Thyroid gland (tissue), 4 donors: Measurements from ENCODE around the gene AIG1. TPM values are rescaled to one million over a fixed set of nuclear protein-coding genes. Genes with fewer than 3 reads are reported as not detected.

Experiments
- DNase-seq, 2 donors: peaks; one replicate each; pipeline ENCODE4 v3.0.0-alpha.2; 2019
- H3K27ac ChIP-seq, 3 donors: fragments of 200-600 bp; sonication (generic); 1 replicate in 2 of 3; 2 replicates in 1 of 3; pipeline ENCODE4 v1.5.1; 2016 to 2019; ENCODE audit warnings: mild to moderate bottlenecking in 1 of 3, moderate library complexity in 1 of 3
- H3K27me3 ChIP-seq: fragments of 200-600 bp; sonication (generic); one replicate; pipeline ENCODE4 v1.5.1; 2019
- H3K36me3 ChIP-seq, 2 donors: fragments of 200-600 bp; sonication (generic); one replicate each; pipeline ENCODE4 v1.5.1; 2016 to 2019
- H3K4me1 ChIP-seq, 2 donors: fragments of 200-600 bp; sonication (generic); one replicate each; pipeline ENCODE4 v1.5.1; 2017 to 2019
- H3K4me3 ChIP-seq, 3 donors: fragments of 200-600 bp; sonication (generic); replicated peaks in 1 of 3; 1 replicate in 2 of 3; 2 replicates in 1 of 3; pipeline ENCODE4 v1.5.1; 2016; ENCODE audit warnings: mild to moderate bottlenecking in 1 of 3
- H3K9me3 ChIP-seq: fragments of 200-600 bp; sonication (generic); one replicate; pipeline ENCODE4 v1.5.1; 2017
- CTCF ChIP-seq, 6 experiments: fragments of 200-600 bp in 3 of 6; fragments of 450-650 bp in 3 of 6; sonication (generic) in 3 of 6; IDR thresholded peaks; one replicate each; pipeline ENCODE4 v1.5.1; 2016 to 2019; ENCODE audit warnings: antibody characterized with exemption in 6 of 6, mild to moderate bottlenecking in 2 of 6, inconsistent platforms in 1 of 6, moderate library complexity in 1 of 6
- POLR2A ChIP-seq, 2 donors: fragments of 450-650 bp; IDR thresholded peaks; one replicate each; pipeline ENCODE4 v1.6.1; 2017; ENCODE audit warnings: antibody characterized with exemption in 2 of 2, mild to moderate bottlenecking in 2 of 2, moderate library complexity in 1 of 2
- WGBS, 2 donors: methylation state at CpG; one replicate each; pipeline ENCODE4 v1.1.5; 2017; 5-methylcytosine and 5-hydroxymethylcytosine counted together
- intact Hi-C: fragments of 100-400 bp; cut with DNase I; formaldehyde crosslinking; loops from one replicate; pipeline ENCODE4 v1.15.1; 2023
- total RNA-seq, 4 donors: library from RNA; depleted of rRNA; stranded (reverse); fragments of >200 nt; gene quantifications; one replicate each; pipeline ENCODE4 v1.2.3, GENCODE V29; 2016

AIG1 gene
- total RNA-seq, 4 donors from 2014 or later, result 57.8 to 101 (median 77.0) TPM

GRCh38 chr6:143210420-143210819 is 149.7 kb downstream of the AIG1 start:
- Histone ChIP-seq H3K27ac (no peak overlapping the region), H3K4me1 (no peaks in the 10 kb centered on the region), H3K9me3 (no peaks in the 10 kb centered on the region), H3K36me3 (no peaks in the 10 kb centered on the region), H3K4me3 (no peak overlapping the region), H3K27me3 (no peaks in the 10 kb centered on the region)
- TF ChIP-seq POLR2A (IDR thresholded peaks at IDR 0.05) (no peak), CTCF (IDR thresholded peaks at IDR 0.05) (no peak)
- no peak for DNase-seq
- intact Hi-C loops, result no loop called here
- 95 to 97% methylated on average over 2 of the region's 2 CpGs for whole genome bisulfite sequencing, 2 donors

DNA sequence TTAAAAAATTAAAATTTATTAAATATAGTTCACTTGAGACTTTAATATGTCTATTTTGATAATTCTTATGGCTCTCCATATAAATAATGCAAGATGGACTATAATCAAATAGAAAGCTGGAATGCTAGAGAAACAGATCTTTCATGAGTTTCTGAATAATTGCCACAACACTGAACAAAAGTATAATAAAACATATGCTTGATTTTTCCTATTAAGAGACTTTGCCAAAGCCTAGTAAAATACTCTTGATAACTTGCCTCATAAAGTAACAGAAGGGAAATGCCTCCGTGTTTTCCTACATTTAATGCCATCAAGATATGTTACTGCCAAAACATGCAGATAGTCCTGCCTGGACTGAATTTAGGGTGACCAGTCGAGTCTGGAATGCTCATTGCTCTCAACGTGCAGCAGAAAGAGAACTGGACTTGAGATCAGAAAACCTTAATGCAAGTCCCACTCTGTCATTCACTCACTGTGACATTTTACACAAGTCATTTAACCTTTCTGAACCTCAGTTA is 153.2 kb downstream of the AIG1 start:
- Histone ChIP-seq H3K27ac (no peak overlapping the region), H3K4me3 (no peak overlapping the region), H3K36me3 (no peaks in the 10 kb centered on the region), H3K9me3 (no peaks in the 10 kb centered on the region), H3K27me3 (no peaks in the 10 kb centered on the region), H3K4me1 (no peaks in the 10 kb centered on the region)
- intact Hi-C loops, result no loop called here
- DNase-seq, result no peak
- TF ChIP-seq CTCF (IDR thresholded peaks at IDR 0.05) (no peak), POLR2A (IDR thresholded peaks at IDR 0.05) (no peak)
- 82% methylated on average over 3 of the region's 3 CpGs for WGBS, 2 donors

- H3K9me3 ChIP-seq, result no peaks in the 10 kb centered on the region
- WGBS, 2 donors, result 73 to 86% methylated on average over 2 of the region's 2 CpGs
- DNase-seq, result no peak
- intact Hi-C loops, result no loop called here
- no peaks in the 10 kb centered on the region for H3K36me3 ChIP-seq
- no peak overlapping the region for H3K4me3 ChIP-seq
- TF ChIP-seq POLR2A (IDR thresholded peaks at IDR 0.05) (no peak), CTCF (IDR thresholded peaks at IDR 0.05) (no peak)
- no peaks in the 10 kb centered on the region for H3K27me3 ChIP-seq
- no peak overlapping the region for H3K27ac ChIP-seq
- H3K4me1 ChIP-seq, result no peaks in the 10 kb centered on the region
These were observed 154.7 kb downstream of the AIG1 start for GRCh38 chr6:143215363-143215762.

- H3K27ac ChIP-seq, result no peak overlapping the region
- no peaks in the 10 kb centered on the region for H3K36me3 ChIP-seq
- TF ChIP-seq POLR2A (IDR thresholded peaks at IDR 0.05) (no peak), CTCF (IDR thresholded peaks at IDR 0.05) (no peak)
- no peaks in the 10 kb centered on the region for H3K27me3 ChIP-seq
- H3K9me3 ChIP-seq, result no peaks in the 10 kb centered on the region
- WGBS, 2 donors, result 62 to 92% methylated on average over 1 of the region's 1 CpG
- intact Hi-C loops, result no loop called here
- no peak for DNase-seq
- no peaks in the 10 kb centered on the region for H3K4me1 ChIP-seq
- no peak overlapping the region for H3K4me3 ChIP-seq
These were observed 155.1 kb downstream of the AIG1 start for GRCh38 chr6:143215771-143216170.

- 92 to 93% methylated on average over 5 of the region's 5 CpGs for WGBS, 2 donors
- H3K4me3 ChIP-seq, result no peak overlapping the region
- H3K27ac ChIP-seq, result no peak overlapping the region
- H3K4me1 ChIP-seq, result no peaks in the 10 kb centered on the region
- intact Hi-C loops, result no loop called here
- no peaks in the 10 kb centered on the region for H3K9me3 ChIP-seq
- H3K27me3 ChIP-seq, result no peaks in the 10 kb centered on the region
- DNase-seq, result no peak
- H3K36me3 ChIP-seq, result no peaks in the 10 kb centered on the region
- TF ChIP-seq CTCF (IDR thresholded peaks at IDR 0.05) (no peak), POLR2A (IDR thresholded peaks at IDR 0.05) (no peak)
These were observed 157.5 kb downstream of the AIG1 start for GRCh38 chr6:143218233-143218632.
